Activated CD8-positive, alpha-beta T cell treated with anti-CD3 and anti-CD28 coated beads for 36 hours (primary cell): Measurements from ENCODE around the gene ZBTB16. TPM values are rescaled to one million over a fixed set of nuclear protein-coding genes. Genes with fewer than 3 reads are reported as not detected.

ENCODE experiments used
- ATAC-seq: fragments of 200-7000 bp; cut with Tn5 transposase; one replicate; pipeline ENCODE4 v1.10.0; 2021; ENCODE audit warnings: mild to moderate bottlenecking, moderate library complexity
- CTCF ChIA-PET: fragments of 350-600 bp; sonication (Branson Sonifier 250); formaldehyde crosslinking; loops from one replicate; lab custom pipeline; 2021; ENCODE audit warnings: antibody characterized with exemption; lab: Charles Lee
- POLR2A ChIA-PET: fragments of 350-600 bp; sonication (Branson Sonifier 250); formaldehyde crosslinking; loops from one replicate; lab custom pipeline; 2021; ENCODE audit warnings: antibody characterized with exemption; lab: Charles Lee
- DNase-seq: peaks from one replicate; pipeline ENCODE4 v3.0.0-alpha.2; 2020
- H3K27ac Mint-ChIP-seq: one replicate; pipeline ENCODE4 v1.8.0; 2021; ENCODE audit warnings: mild to moderate bottlenecking, mixed read lengths
- H3K27me3 Mint-ChIP-seq: one replicate; pipeline ENCODE4 v1.8.0; 2021; ENCODE audit warnings: mixed read lengths
- H3K36me3 Mint-ChIP-seq: one replicate; pipeline ENCODE4 v1.8.0; 2021; ENCODE audit warnings: low read depth, mixed read lengths
- H3K4me1 Mint-ChIP-seq: one replicate; pipeline ENCODE4 v1.8.0; 2021; ENCODE audit warnings: low read depth, mixed read lengths
- H3K4me3 Mint-ChIP-seq: one replicate; pipeline ENCODE4 v1.8.0; 2021; ENCODE audit warnings: mild to moderate bottlenecking, moderate library complexity, mixed read lengths
- H3K9me3 Mint-ChIP-seq: one replicate; pipeline ENCODE4 v1.8.0; 2021; ENCODE audit warnings: mixed read lengths
- CTCF ChIP-seq: fragments of 200-600 bp; IDR thresholded peaks from one replicate; pipeline ENCODE4 v1.8.0; 2022; ENCODE audit warnings: antibody characterized with exemption, mild to moderate bottlenecking
- intact Hi-C: fragments of 100-400 bp; cut with micrococcal nuclease; formaldehyde crosslinking; loops from one replicate; pipeline ENCODE4 v1.10.0; 2022
- total RNA-seq, 2 experiments: library from RNA; stranded (reverse); gene quantifications; one replicate each; pipeline ENCODE4 v1.2.3, GENCODE V29; 2021

The ZBTB16 gene
- total RNA-seq, 2 experiments from 2014 or later: 9.5 to 10.1 TPM

GRCh38 chr11:114179234-114179941 is 119.9 kb downstream of the ZBTB16 start:
- Mint-ChIP-seq H3K9me3 (no peaks in the 10 kb centered on the region), H3K4me1 (peaks cover 60% of the 10 kb centered on the region), H3K27me3 (no peaks in the 10 kb centered on the region), H3K4me3 (no peak overlapping the region), H3K36me3 (no peaks in the 10 kb centered on the region), H3K27ac (no peak overlapping the region)
- POLR2A ChIA-PET: interaction anchor here (0.9 kb wide), 1 partner anchor 13 kb away, joined by 3 read pairs; no protein-coding TSS in a partner anchor
- CTCF ChIA-PET: interaction anchor here (1.4 to 6.7 kb wide), 4 partner anchors 10 to 143 kb away, joined by 3 to 58 read pairs (median 4); no protein-coding TSS in a partner anchor
- intact Hi-C loops: no loop called here
- DNase-seq (no peak), ATAC-seq (no peak)
- no peak for TF ChIP-seq CTCF

GRCh38 chr11:114180301-114181055 is 121.0 kb downstream of the ZBTB16 start:
- H3K36me3 Mint-ChIP-seq: no peaks in the 10 kb centered on the region
- DNase-seq: peak; percentile 55
- TF ChIP-seq CTCF: peak; percentile 39
- intact Hi-C loops: no loop called here
- no peak overlapping the region for H3K27ac Mint-ChIP-seq
- H3K4me3 Mint-ChIP-seq: no peak overlapping the region
- ChIA-PET POLR2A (interaction anchor here (0.9 kb wide), 1 partner anchor 120 kb away, joined by 3 read pairs; no protein-coding TSS in a partner anchor), CTCF (interaction anchor here (0.9 to 6.7 kb wide), 11 partner anchors 8 to 186 kb away, joined by 3 to 58 read pairs (median 3); no protein-coding TSS in a partner anchor)
- H3K27me3 Mint-ChIP-seq: no peaks in the 10 kb centered on the region
- H3K4me1 Mint-ChIP-seq: peaks cover 54% of the 10 kb centered on the region
- no peaks in the 10 kb centered on the region for H3K9me3 Mint-ChIP-seq
- no peak for ATAC-seq

- ATAC-seq: no peak
- POLR2A ChIA-PET: interaction anchor here (0.9 to 1.5 kb wide), 2 partner anchors 30 to 121 kb away, joined by 3 read pairs; no protein-coding TSS in a partner anchor
- Mint-ChIP-seq H3K36me3 (no peaks in the 10 kb centered on the region), H3K9me3 (no peaks in the 10 kb centered on the region), H3K27me3 (no peaks in the 10 kb centered on the region), H3K4me1 (peaks cover 54% of the 10 kb centered on the region), H3K4me3 (no peak overlapping the region), H3K27ac (no peak overlapping the region)
- intact Hi-C loops: no loop called here
- CTCF ChIA-PET: interaction anchor here (0.9 to 6.7 kb wide), 12 partner anchors 8 to 187 kb away, joined by 3 to 58 read pairs (median 3); no protein-coding TSS in a partner anchor
- no peak for DNase-seq
- no peak for TF ChIP-seq CTCF
Measured at GRCh38 chr11:114181195-114181594, 121.7 kb downstream of the ZBTB16 start.

- intact Hi-C loops: no loop called here
- Mint-ChIP-seq H3K4me1 (peaks cover 54% of the 10 kb centered on the region), H3K36me3 (no peaks in the 10 kb centered on the region), H3K4me3 (no peak overlapping the region), H3K27ac (peak overlapping the region; percentile 11), H3K27me3 (no peaks in the 10 kb centered on the region), H3K9me3 (no peaks in the 10 kb centered on the region)
- DNase-seq: no peak
- no peak for ATAC-seq
- no peak for TF ChIP-seq CTCF
- ChIA-PET CTCF (interaction anchor here (1.4 to 6.7 kb wide), 7 partner anchors 12 to 285 kb away, joined by 3 to 58 read pairs (median 4); no protein-coding TSS in a partner anchor), POLR2A (interaction anchor here (1.3 to 1.5 kb wide), 2 partner anchors 9 to 30 kb away, joined by 3 to 5 read pairs; no protein-coding TSS in a partner anchor)
Measured at GRCh38 chr11:114181752-114182151, 122.2 kb downstream of the ZBTB16 start.
